Endodermal cell (in vitro differentiated cells): ENCODE data around the gene MCL1. TPM values are rescaled to one million over a fixed set of nuclear protein-coding genes. Genes with fewer than 3 reads are reported as not detected.

Source experiments
- DNase-seq: peaks from one replicate; pipeline ENCODE4 v3.0.0-alpha.2; 2017
- H3K27ac ChIP-seq: 2 replicates; pipeline ENCODE4 v1.5.1; 2013; ENCODE audit warnings: mild to moderate bottlenecking, low read depth, low read length, moderate library complexity
- H3K27me3 ChIP-seq: 2 replicates; pipeline ENCODE4 v1.6.1; 2013; ENCODE audit warnings: mild to moderate bottlenecking, low read length, moderate library complexity; ENCODE audit not compliant: insufficient read depth, control insufficient read depth, poor library complexity, severe bottlenecking
- H3K36me3 ChIP-seq: 2 replicates; pipeline ENCODE4 v1.7.0; 2013; ENCODE audit warnings: mild to moderate bottlenecking, low read length, moderate library complexity; ENCODE audit not compliant: control insufficient read depth, insufficient read depth
- H3K4me1 ChIP-seq: one replicate; pipeline ENCODE4 v1.7.0; 2013; ENCODE audit warnings: low read length; ENCODE audit not compliant: control insufficient read depth, insufficient read depth
- H3K4me3 ChIP-seq: 2 replicates; pipeline ENCODE4 v1.5.1; 2013; ENCODE audit warnings: mild to moderate bottlenecking, low read length, moderate library complexity
- H3K9ac ChIP-seq: 2 replicates; pipeline ENCODE4 v1.6.1; 2013; ENCODE audit warnings: mild to moderate bottlenecking, low read length, moderate library complexity; ENCODE audit not compliant: poor library complexity, severe bottlenecking; ENCODE audit errors: extremely low read depth
- H3K9me3 ChIP-seq: 2 replicates; pipeline ENCODE4 v1.6.1; 2013; ENCODE audit warnings: mild to moderate bottlenecking, low read length, moderate library complexity; ENCODE audit not compliant: control insufficient read depth
- H3K27ac Mint-ChIP-seq: 2 replicates; pipeline ENCODE4 v1.8.0; 2020; ENCODE audit warnings: mixed read lengths
- H3K27me3 Mint-ChIP-seq: 2 replicates; pipeline ENCODE4 v1.8.0; 2021; ENCODE audit warnings: mild to moderate bottlenecking, mixed read lengths; ENCODE audit not compliant: insufficient read depth
- H3K36me3 Mint-ChIP-seq: 2 replicates; pipeline ENCODE4 v1.8.0; 2020; ENCODE audit warnings: low read depth, mixed read lengths
- H3K4me1 Mint-ChIP-seq: 2 replicates; pipeline ENCODE4 v1.8.0; 2020; ENCODE audit warnings: mixed read lengths
- H3K4me3 Mint-ChIP-seq: 2 replicates; pipeline ENCODE4 v1.8.0; 2020; ENCODE audit warnings: mild to moderate bottlenecking, moderate library complexity, mixed read lengths
- H3K9me3 Mint-ChIP-seq: 2 replicates; pipeline ENCODE4 v1.8.0; 2020; ENCODE audit warnings: mild to moderate bottlenecking, mixed read lengths
- CTCF ChIP-seq: fragments of 200-600 bp; sonication (generic); conservative IDR thresholded peaks from 2 replicates; pipeline ENCODE4 v1.5.0; 2021; ENCODE audit warnings: antibody characterized with exemption, mild to moderate bottlenecking
- WGBS, 2 experiments: methylation state at CpG; one replicate each; pipeline versions ENCODE4 v1.1.5 to v1.1.7; 2013; ENCODE audit warnings: missing lambda C conversion rate in 2 of 2, mixed read lengths in 1 of 2; ENCODE audit not compliant: insufficient coverage in 1 of 2, insufficient read length in 1 of 2; 5-methylcytosine and 5-hydroxymethylcytosine counted together
- total RNA-seq, 2 donors: library from RNA; stranded (reverse); fragmentation: NEBNext Ultra II Directional in 1 of 2; extraction: Animal tissue kit (Norgen Biotek cat#: 25700) in 1 of 2; gene quantifications; 2 replicates in 1 of 2; 3 replicates in 1 of 2; pipeline ENCODE4 v1.2.1, GENCODE V29; 2021

MCL1 gene
- total RNA-seq, 2 donors from 2014 or later: 133 to 173 TPM

GRCh38 chr1:150558303-150558704 lies 21.1 kb downstream of the MCL1 start:
- Histone ChIP-seq H3K27me3 (no peaks in the 10 kb centered on the region), H3K4me3 (no peak overlapping the region), H3K4me1 (peaks cover 10% of the 10 kb centered on the region), H3K9me3 (no peaks in the 10 kb centered on the region), H3K36me3 (peaks cover 7% of the 10 kb centered on the region), H3K27ac (no peak overlapping the region), H3K9ac (no peak overlapping the region)
- WGBS, 2 experiments: 83 to 100% methylated on average over 4 to 15 of the region's 15 CpGs
- no peak overlapping the region for H3K27ac Mint-ChIP-seq
- H3K27me3 Mint-ChIP-seq: no peaks in the 10 kb centered on the region
- peak; percentile 47 for DNase-seq
- no peaks in the 10 kb centered on the region for H3K9me3 Mint-ChIP-seq
- peaks cover 2% of the 10 kb centered on the region for H3K36me3 Mint-ChIP-seq
- TF ChIP-seq CTCF: no peak
- H3K4me3 Mint-ChIP-seq: no peak overlapping the region
- peaks cover 31% of the 10 kb centered on the region for H3K4me1 Mint-ChIP-seq

GRCh38 chr1:150557813-150558212 lies 21.6 kb downstream of the MCL1 start:
- Mint-ChIP-seq H3K36me3 (peaks cover 2% of the 10 kb centered on the region), H3K9me3 (no peaks in the 10 kb centered on the region), H3K4me3 (no peak overlapping the region), H3K4me1 (peaks cover 26% of the 10 kb centered on the region), H3K27me3 (no peaks in the 10 kb centered on the region), H3K27ac (no peak overlapping the region)
- peaks cover 7% of the 10 kb centered on the region for H3K36me3 ChIP-seq
- TF ChIP-seq CTCF: no peak
- H3K4me3 ChIP-seq: no peak overlapping the region
- peak; percentile 50 for DNase-seq
- no peaks in the 10 kb centered on the region for H3K9me3 ChIP-seq
- H3K9ac ChIP-seq: no peak overlapping the region
- no peaks in the 10 kb centered on the region for H3K27me3 ChIP-seq
- H3K4me1 ChIP-seq: peaks cover 6% of the 10 kb centered on the region
- WGBS, 2 experiments: 79 to 93% methylated on average over 5 to 15 of the region's 15 CpGs
- H3K27ac ChIP-seq: no peak overlapping the region

GRCh38 chr1:150557065-150557600 lies 22.3 kb downstream of the MCL1 start:
- Mint-ChIP-seq H3K27me3 (no peaks in the 10 kb centered on the region), H3K4me1 (peaks cover 19% of the 10 kb centered on the region), H3K36me3 (peaks cover 2% of the 10 kb centered on the region), H3K27ac (no peak overlapping the region), H3K4me3 (no peak overlapping the region), H3K9me3 (no peaks in the 10 kb centered on the region)
- Histone ChIP-seq H3K9ac (no peak overlapping the region), H3K9me3 (no peaks in the 10 kb centered on the region), H3K4me3 (no peak overlapping the region), H3K4me1 (no peaks in the 10 kb centered on the region), H3K36me3 (peaks cover 7% of the 10 kb centered on the region), H3K27ac (no peak overlapping the region), H3K27me3 (no peaks in the 10 kb centered on the region)
- DNase-seq: peak; percentile 51
- 92 to 98% methylated on average over 14 to 26 of the region's 26 CpGs for whole genome bisulfite sequencing, 2 experiments
- TF ChIP-seq CTCF: no peak
